A673 (cell line): ENCODE measurements around the gene SUCLG1. TPM values are rescaled to one million over a fixed set of nuclear protein-coding genes. Genes with fewer than 3 reads are reported as not detected.

Source experiments
- Bru-seq: library from RNA; stranded (reverse); fragments of 400-500 nt; gene quantifications from one replicate; lab custom pipeline; 2021; lab: Mats Ljungman, UMichigan
- BruChase-seq, 2 experiments: library from RNA; stranded (reverse); fragments of 400-500 nt; gene quantifications; one replicate each; lab custom pipeline; 2021; lab: Mats Ljungman, UMichigan
- BruUV-seq: library from RNA; stranded (reverse); fragments of 400-500 nt; replicated peaks from 2 replicates; lab custom pipeline; 2021; lab: Mats Ljungman, UMichigan
- CTCF ChIA-PET: fragments of 300-600 bp; sonication (Branson Sonifier 250); formaldehyde crosslinking; loops from one replicate; lab custom pipeline; 2022; ENCODE audit warnings: antibody characterized with exemption; lab: Charles Lee
- POLR2A ChIA-PET: fragments of 300-600 bp; sonication (Branson Sonifier 250); formaldehyde crosslinking; loops from one replicate; lab custom pipeline; 2022; ENCODE audit warnings: antibody characterized with exemption; ENCODE audit not compliant: low non-redundant PET; lab: Charles Lee
- DNase-seq: peaks from one replicate; pipeline ENCODE4 v3.0.0-alpha.2; 2015; ENCODE audit warnings: low spot score
- H3K27ac ChIP-seq: fragments of 200-600 bp; sonication (generic); 2 replicates; pipeline ENCODE4 v1.5.1; 2016; ENCODE audit warnings: mixed run types, low read depth, mild to moderate bottlenecking, mixed read lengths, antibody characterized with exemption, low read length; ENCODE audit not compliant: poor library complexity, severe bottlenecking
- H3K27me3 ChIP-seq: fragments of 200-600 bp; sonication (generic); replicated peaks from 2 replicates; pipeline ENCODE4 v1.6.1; 2017; ENCODE audit warnings: mixed run types, low read depth, mild to moderate bottlenecking, mixed read lengths, antibody characterized with exemption, low read length; ENCODE audit not compliant: insufficient read depth, poor library complexity
- H3K36me3 ChIP-seq: fragments of 200-600 bp; sonication (generic); 2 replicates; pipeline ENCODE4 v1.6.1; 2016; ENCODE audit warnings: mixed run types, mild to moderate bottlenecking, mixed read lengths, antibody characterized with exemption, low read length; ENCODE audit not compliant: insufficient read depth, poor library complexity, severe bottlenecking
- H3K4me1 ChIP-seq: fragments of 200-600 bp; sonication (generic); 2 replicates; pipeline ENCODE4 v1.6.1; 2017; ENCODE audit warnings: mixed run types, mild to moderate bottlenecking, mixed read lengths, antibody characterized with exemption, low read length; ENCODE audit not compliant: insufficient read depth, poor library complexity, severe bottlenecking
- H3K4me3 ChIP-seq: fragments of 200-600 bp; sonication (generic); 2 replicates; pipeline ENCODE4 v1.5.1; 2016; ENCODE audit warnings: low read depth, mixed run types, mild to moderate bottlenecking, mixed read lengths, low read length; ENCODE audit not compliant: poor library complexity, severe bottlenecking
- H3K9me3 ChIP-seq: fragments of 200-600 bp; sonication (generic); 2 replicates; pipeline ENCODE4 v1.6.1; 2016; ENCODE audit warnings: mixed run types, low read depth, mild to moderate bottlenecking, mixed read lengths, antibody characterized with exemption, low read length; ENCODE audit not compliant: poor library complexity, severe bottlenecking
- CTCF ChIP-seq: fragments of 300-800, 200-600 bp; sonication (generic); conservative IDR thresholded peaks from 2 replicates; pipeline ENCODE4 v1.5.1; 2017; ENCODE audit warnings: low read depth, mild to moderate bottlenecking, antibody characterized with exemption, low read length, moderate library complexity, mixed read lengths
- EZH2 ChIP-seq: fragments of 200-600 bp; sonication (generic); IDR thresholded peaks from 2 replicates; pipeline ENCODE4 v1.6.1; 2017; ENCODE audit warnings: borderline replicate concordance, low read depth, mild to moderate bottlenecking, mixed read lengths, antibody characterized with exemption, low read length; ENCODE audit not compliant: poor library complexity, severe bottlenecking
- intact Hi-C: fragments of 100-400 bp; cut with micrococcal nuclease; formaldehyde crosslinking; loops from one replicate; pipeline ENCODE4 v1.10.0; 2022; ENCODE audit not compliant: unreplicated experiment
- long read RNA-seq: library from polyadenylated mRNA; stranded (forward); transcript quantifications from one replicate; pipeline ENCODE4 v2.0.0, GENCODE V29; 2022
- total RNA-seq: library from RNA; stranded (reverse); gene quantifications from 2 replicates; pipeline ENCODE4 v1.2.3, GENCODE V29; 2021

Gene SUCLG1
- 88.1 and 97.7 TPM in 2 replicates for total RNA-seq
- Bru-seq, nascent RNA: percentile 81 among the genes with signal in this experiment
- percentile 81 among the genes with signal in this experiment for BruChase-seq, experiment 1, labeled RNA remaining after a 2-hour chase
- BruChase-seq, experiment 2, labeled RNA remaining after a 6-hour chase: percentile 71 among the genes with signal in this experiment
- long read RNA-seq, transcript SUCLG1-201 (9 exons, 1,475 nt): major isoform, 133 of 143 reads
- long read RNA-seq, partial matches to known transcripts: 3 of 143 reads
- long read RNA-seq, other reads (novel, unspliced or antisense): 6 of 143 reads

DNA sequence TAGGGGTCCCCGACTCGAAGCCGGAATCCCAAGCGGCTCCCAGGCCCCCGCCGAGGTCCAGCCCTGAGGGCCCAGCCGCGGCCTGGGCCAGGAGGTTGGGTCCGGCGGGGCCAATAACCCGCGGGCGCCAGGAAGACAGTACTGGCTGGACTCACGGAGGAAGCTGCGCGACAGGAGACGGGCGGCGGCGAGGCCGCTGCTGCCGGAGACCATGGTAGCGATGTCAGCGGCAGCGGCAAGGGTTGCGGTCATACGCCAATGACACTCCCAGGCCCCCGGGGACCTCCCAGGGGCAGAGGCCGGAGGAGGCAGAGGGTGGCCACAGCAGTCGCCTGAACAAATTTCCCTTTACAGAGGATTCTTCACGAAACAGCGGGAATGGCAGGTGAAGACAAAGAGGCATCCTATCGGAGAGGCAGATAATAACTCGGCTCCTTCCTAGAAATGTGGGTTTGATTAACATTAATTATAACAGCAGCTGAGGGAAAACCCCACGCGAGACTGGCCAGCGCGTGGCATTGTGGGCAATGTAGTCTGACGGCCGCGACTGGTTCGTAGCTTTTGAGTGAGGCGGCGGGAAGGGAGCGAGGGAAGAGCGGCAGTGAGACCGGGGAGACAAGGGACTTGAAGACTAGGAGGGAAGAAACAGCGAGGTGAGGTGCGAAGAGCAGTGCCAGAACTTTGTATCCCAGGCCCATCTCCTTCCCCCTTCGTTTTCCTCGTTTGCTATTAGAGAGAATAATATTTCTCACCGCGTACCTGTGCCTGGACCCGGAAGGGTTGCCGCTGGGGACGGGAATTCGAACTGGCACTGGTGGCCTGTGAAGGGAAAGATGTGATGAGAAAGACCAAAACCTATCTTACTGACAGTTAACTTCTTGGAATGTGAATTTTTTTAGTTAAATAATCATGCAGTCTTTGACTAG is at the start of gene SUCLG1:
SUCLG1 (minus strand) TSS at position 263 of the 926 bp plus-strand sequence; CDS start at position 252, 11 bp downstream.
- DNase-seq: peak; percentile 92
- peaks cover 7% of the 10 kb centered on the region for H3K4me1 ChIP-seq
- H3K4me3 ChIP-seq: peak within 1 kb of the TSS; percentile 90
- BruUV-seq: no TSS peak
- intact Hi-C loops: no loop called here
- H3K27ac ChIP-seq: peak within 1 kb of the TSS; percentile 83
- no peak for TF ChIP-seq CTCF
- no peak for TF ChIP-seq EZH2
- CTCF ChIA-PET: no interaction called here
- H3K27me3 ChIP-seq: no peaks in the 10 kb centered on the region
- H3K36me3 ChIP-seq: no peaks in the 10 kb centered on the region
- H3K9me3 ChIP-seq: no peaks in the 10 kb centered on the region
- POLR2A ChIA-PET: no interaction called here

DNA sequence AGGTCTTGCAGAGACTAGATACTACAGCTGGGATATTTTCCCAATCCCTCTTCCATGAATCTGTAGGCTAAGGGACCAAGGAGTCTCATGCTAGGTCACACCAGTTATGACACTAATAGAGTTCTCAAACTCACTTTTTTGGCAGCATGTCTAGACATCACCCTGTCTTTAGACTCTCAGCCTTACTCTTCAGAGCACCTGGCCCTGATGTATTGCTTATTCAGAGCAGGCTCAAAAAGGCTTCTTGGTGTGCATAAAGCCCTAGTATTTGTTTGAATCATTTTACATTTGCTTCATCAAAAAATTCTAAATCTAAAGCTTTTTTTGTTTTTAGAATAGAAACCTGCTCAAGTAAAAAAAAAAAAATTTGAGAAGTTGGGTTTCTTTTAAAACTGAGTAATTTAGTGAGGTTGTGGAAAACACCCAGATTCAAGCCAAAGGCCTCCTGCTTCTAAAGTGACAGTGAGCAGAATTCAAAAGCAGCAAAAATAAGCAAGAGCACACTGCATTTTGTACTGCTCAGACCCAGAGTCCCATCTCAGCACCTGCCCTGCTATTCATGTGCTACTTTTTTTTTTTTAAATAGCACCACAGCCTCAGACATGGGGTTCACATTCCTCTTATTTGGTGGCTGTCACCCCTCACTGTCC is 39.2 kb upstream of the SUCLG1 start:
- no peak for TF ChIP-seq CTCF
- TF ChIP-seq EZH2: no peak
- intact Hi-C loops: loop anchor here (5.0 kb wide), 2 partner anchors 359 to 429 kb away; no protein-coding TSS in a partner anchor
- Histone ChIP-seq H3K27ac (no peak overlapping the region), H3K9me3 (no peaks in the 10 kb centered on the region), H3K36me3 (no peaks in the 10 kb centered on the region), H3K4me3 (no peak overlapping the region), H3K4me1 (no peaks in the 10 kb centered on the region), H3K27me3 (no peaks in the 10 kb centered on the region)
- ChIA-PET POLR2A (no interaction called here), CTCF (no interaction called here)
- no peak for DNase-seq
- no TSS peak for BruUV-seq

GRCh38 chr2:84497285-84497684 is 38.2 kb upstream of the SUCLG1 start:
- no peak for TF ChIP-seq CTCF
- no peak for TF ChIP-seq EZH2
- H3K27ac ChIP-seq: no peak overlapping the region
- H3K4me3 ChIP-seq: no peak overlapping the region
- DNase-seq: no peak
- H3K36me3 ChIP-seq: no peaks in the 10 kb centered on the region
- CTCF ChIA-PET: no interaction called here
- H3K4me1 ChIP-seq: no peaks in the 10 kb centered on the region
- intact Hi-C loops: loop anchor here (5.0 kb wide), 2 partner anchors 360 to 430 kb away; no protein-coding TSS in a partner anchor
- POLR2A ChIA-PET: no interaction called here
- BruUV-seq: no TSS peak
- no peaks in the 10 kb centered on the region for H3K9me3 ChIP-seq
- H3K27me3 ChIP-seq: no peaks in the 10 kb centered on the region
